Measurements from ENCODE around the gene MYO19.

The MYO19 gene

GRCh38 chr17:36534840-36535668 lies at the start of gene MYO19, which contains the start of gene PIGW:
Gene MYO19 (minus strand): TSS chr17:36534868. CDS start chr17:36532538, 2,330 bp downstream.
Gene PIGW (plus strand): TSS chr17:36534987. CDS start chr17:36537102, 2,115 bp downstream.
- no peaks in the 10 kb centered on the region for H3K9me3 ChIP-seq (ENCODE audit: control insufficient read depth in 1 of 2, low read length in 2 of 2)
- H3K4me1 ChIP-seq (ENCODE audit: control insufficient read depth in 1 of 2, insufficient read depth in 2 of 2, low read length in 2 of 2): peaks cover 0 to 6% of the 10 kb centered on the region in 2 donors
- H3K4me3 ChIP-seq (ENCODE audit: low read depth in 1 of 2, low read length in 2 of 2): peak within 1 kb of the TSS; percentile 79 to 81
- peak within 1 kb of the TSS; percentile 93 for H3K27ac ChIP-seq (ENCODE audit: low read length)
- no peaks in the 10 kb centered on the region for H3K27me3 ChIP-seq (ENCODE audit: low read depth, low read length)
- peaks cover 18 to 22% of the 10 kb centered on the region in 2 donors for H3K36me3 ChIP-seq (ENCODE audit: control insufficient read depth in 1 of 2, insufficient read depth in 2 of 2, low read length in 2 of 2)

- Histone ChIP-seq H3K27ac (ENCODE audit: low read length) (no peak overlapping the region), H3K4me3 (ENCODE audit: low read depth in 1 of 2, low read length in 2 of 2) (no peak overlapping the region), H3K9me3 (ENCODE audit: control insufficient read depth in 1 of 2, low read length in 2 of 2) (no peaks in the 10 kb centered on the region), H3K27me3 (ENCODE audit: low read depth, low read length) (no peaks in the 10 kb centered on the region), H3K4me1 (ENCODE audit: control insufficient read depth in 1 of 2, insufficient read depth in 2 of 2, low read length in 2 of 2) (peaks cover 0 to 5% of the 10 kb centered on the region in 2 donors), H3K36me3 (ENCODE audit: control insufficient read depth in 1 of 2, insufficient read depth in 2 of 2, low read length in 2 of 2) (peaks cover 43 to 85% of the 10 kb centered on the region in 2 donors)
Measured at GRCh38 chr17:36583787-36584186, 49.1 kb upstream of the MYO19 start.

DNA sequence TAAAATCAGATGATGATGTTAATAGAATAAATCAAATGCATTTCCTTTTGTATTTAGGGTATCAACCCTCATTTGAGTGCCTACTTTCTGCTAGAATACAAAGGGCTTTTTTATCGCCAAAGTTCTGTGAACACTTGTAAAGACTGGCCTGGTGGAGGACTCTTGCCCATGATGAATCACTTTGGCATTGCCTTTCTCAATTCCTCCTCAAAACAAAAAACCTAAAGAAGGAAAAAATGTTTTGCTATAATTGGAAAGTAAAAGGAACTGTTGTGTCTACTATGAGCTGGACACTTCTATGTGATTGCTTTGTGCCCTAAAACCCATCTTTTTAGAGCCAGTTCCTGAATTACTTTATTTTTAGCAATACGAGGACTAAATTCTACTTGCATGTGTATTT lies 44.0 kb upstream of the MYO19 start:
- no peak overlapping the region for H3K27ac ChIP-seq (ENCODE audit: low read length)
- no peaks in the 10 kb centered on the region for H3K4me1 ChIP-seq (ENCODE audit: control insufficient read depth in 1 of 2, insufficient read depth in 2 of 2, low read length in 2 of 2)
- peaks cover 24 to 59% of the 10 kb centered on the region in 2 donors for H3K36me3 ChIP-seq (ENCODE audit: control insufficient read depth in 1 of 2, insufficient read depth in 2 of 2, low read length in 2 of 2)
- H3K27me3 ChIP-seq (ENCODE audit: low read depth, low read length): no peaks in the 10 kb centered on the region
- no peak overlapping the region for H3K4me3 ChIP-seq (ENCODE audit: low read depth in 1 of 2, low read length in 2 of 2)
- H3K9me3 ChIP-seq (ENCODE audit: control insufficient read depth in 1 of 2, low read length in 2 of 2): no peaks in the 10 kb centered on the region

DNA sequence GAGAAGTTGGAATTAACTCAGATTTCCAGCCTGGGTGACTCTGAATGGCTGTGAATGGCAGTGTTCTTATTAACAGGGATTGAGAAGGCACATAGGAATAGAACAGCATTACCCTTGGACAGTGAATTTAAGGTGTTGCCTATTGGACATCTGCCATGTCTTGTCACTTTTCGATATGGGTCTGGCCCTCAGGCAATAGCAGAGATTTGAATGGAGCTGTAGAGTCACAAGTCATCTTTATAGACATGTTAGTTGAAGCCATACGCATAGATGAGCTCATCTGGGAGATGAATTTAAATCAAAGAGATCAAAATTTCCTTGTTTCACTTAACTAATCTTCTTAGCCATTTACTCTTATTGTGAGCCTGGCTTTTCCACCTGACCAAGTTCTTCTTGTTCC lies 42.1 kb upstream of the MYO19 start:
- Histone ChIP-seq H3K27ac (ENCODE audit: low read length) (no peak overlapping the region), H3K4me1 (ENCODE audit: control insufficient read depth in 1 of 2, insufficient read depth in 2 of 2, low read length in 2 of 2) (no peaks in the 10 kb centered on the region), H3K9me3 (ENCODE audit: control insufficient read depth in 1 of 2, low read length in 2 of 2) (no peaks in the 10 kb centered on the region), H3K4me3 (ENCODE audit: low read depth in 1 of 2, low read length in 2 of 2) (no peak overlapping the region), H3K27me3 (ENCODE audit: low read depth, low read length) (no peaks in the 10 kb centered on the region), H3K36me3 (ENCODE audit: control insufficient read depth in 1 of 2, insufficient read depth in 2 of 2, low read length in 2 of 2) (peaks cover 36 to 48% of the 10 kb centered on the region in 2 donors)

DNA sequence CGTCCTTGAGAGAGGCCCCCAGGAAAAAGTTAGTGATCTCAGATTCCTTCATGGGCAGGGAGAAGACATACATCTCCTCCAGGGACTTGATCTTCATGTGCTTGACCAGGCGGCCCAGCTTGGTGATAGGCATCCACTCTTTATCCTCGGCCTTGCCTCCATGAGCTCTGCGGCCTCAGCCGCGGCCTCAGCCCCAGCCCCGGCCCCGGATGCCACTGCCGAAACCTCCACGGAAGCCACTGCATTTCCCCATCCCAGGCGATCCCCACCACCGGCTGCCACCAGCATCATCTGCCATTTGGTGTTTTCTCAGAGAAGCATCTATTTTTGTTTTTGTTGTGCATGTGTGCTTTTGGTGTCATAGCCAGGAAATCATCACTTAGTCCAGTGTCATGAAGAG lies 40.4 kb upstream of the MYO19 start:
- Histone ChIP-seq H3K36me3 (ENCODE audit: control insufficient read depth in 1 of 2, insufficient read depth in 2 of 2, low read length in 2 of 2) (peaks cover 39% of the 10 kb centered on the region in 2 donors), H3K4me1 (ENCODE audit: control insufficient read depth in 1 of 2, insufficient read depth in 2 of 2, low read length in 2 of 2) (no peaks in the 10 kb centered on the region), H3K27me3 (ENCODE audit: low read depth, low read length) (no peaks in the 10 kb centered on the region), H3K27ac (ENCODE audit: low read length) (no peak overlapping the region), H3K9me3 (ENCODE audit: control insufficient read depth in 1 of 2, low read length in 2 of 2) (no peaks in the 10 kb centered on the region), H3K4me3 (ENCODE audit: low read depth in 1 of 2, low read length in 2 of 2) (no peak overlapping the region)

GRCh38 chr17:36566081-36566480 lies 31.4 kb upstream of the MYO19 start:
- Histone ChIP-seq H3K4me1 (ENCODE audit: control insufficient read depth in 1 of 2, insufficient read depth in 2 of 2, low read length in 2 of 2) (no peaks in the 10 kb centered on the region), H3K36me3 (ENCODE audit: control insufficient read depth in 1 of 2, insufficient read depth in 2 of 2, low read length in 2 of 2) (peaks cover 40 to 41% of the 10 kb centered on the region in 2 donors), H3K9me3 (ENCODE audit: control insufficient read depth in 1 of 2, low read length in 2 of 2) (no peaks in the 10 kb centered on the region), H3K4me3 (ENCODE audit: low read depth in 1 of 2, low read length in 2 of 2) (no peak overlapping the region), H3K27me3 (ENCODE audit: low read depth, low read length) (no peaks in the 10 kb centered on the region), H3K27ac (ENCODE audit: low read length) (no peak overlapping the region)

GRCh38 chr17:36553459-36553858 lies 18.8 kb upstream of the MYO19 start:
- H3K27me3 ChIP-seq (ENCODE audit: low read depth, low read length): no peaks in the 10 kb centered on the region
- no peak overlapping the region for H3K27ac ChIP-seq (ENCODE audit: low read length)
- H3K4me3 ChIP-seq (ENCODE audit: low read depth in 1 of 2, low read length in 2 of 2): no peak overlapping the region
- H3K9me3 ChIP-seq (ENCODE audit: control insufficient read depth in 1 of 2, low read length in 2 of 2): no peaks in the 10 kb centered on the region
- peaks cover 0 to 27% of the 10 kb centered on the region in 2 donors for H3K4me1 ChIP-seq (ENCODE audit: control insufficient read depth in 1 of 2, insufficient read depth in 2 of 2, low read length in 2 of 2)
- peaks cover 22 to 23% of the 10 kb centered on the region in 2 donors for H3K36me3 ChIP-seq (ENCODE audit: control insufficient read depth in 1 of 2, insufficient read depth in 2 of 2, low read length in 2 of 2)

DNA sequence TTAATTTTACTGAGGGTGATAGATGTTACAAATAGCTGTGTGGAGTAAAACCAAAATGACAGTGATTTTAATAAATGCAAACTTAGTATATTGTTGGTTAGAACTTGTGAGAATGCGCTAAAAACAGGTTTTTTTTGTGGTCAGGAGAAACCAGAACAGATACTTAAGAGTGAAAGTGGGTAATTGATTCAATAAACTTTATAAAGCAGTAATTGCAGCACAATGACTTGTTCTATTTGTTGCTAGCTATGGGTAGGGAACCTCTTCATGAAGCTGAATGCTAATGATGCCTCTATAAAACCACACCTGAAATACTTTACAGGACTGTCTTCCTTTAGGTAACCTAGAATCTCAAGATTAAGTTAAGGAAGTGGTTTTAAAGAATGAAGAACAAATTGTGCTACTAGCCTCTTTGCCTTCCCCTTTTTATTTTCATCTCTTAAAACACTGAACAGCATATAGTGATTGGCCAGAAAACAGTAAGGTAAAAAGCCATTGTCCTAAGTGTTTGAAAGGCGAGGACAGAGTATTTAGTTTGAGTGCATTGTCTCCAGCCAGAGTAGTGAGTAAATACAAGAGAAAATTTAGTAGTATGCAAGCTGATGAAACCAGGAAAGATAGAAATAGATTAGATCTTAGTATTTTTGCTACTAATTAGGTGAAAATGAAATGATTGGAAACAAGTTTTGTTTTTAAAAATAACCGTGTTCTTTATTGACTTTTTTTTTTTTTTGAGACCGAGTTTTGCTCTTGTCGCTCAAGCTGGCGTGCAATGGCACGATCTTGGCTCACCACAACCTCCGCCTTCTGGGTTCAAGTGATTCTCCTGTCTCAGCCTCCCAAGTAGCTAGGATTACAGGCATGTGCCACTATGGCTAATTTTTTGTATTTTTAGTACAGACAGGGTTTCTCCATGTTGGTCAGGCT lies 16.1 kb upstream of the MYO19 start:
- Histone ChIP-seq H3K9me3 (ENCODE audit: control insufficient read depth in 1 of 2, low read length in 2 of 2) (no peaks in the 10 kb centered on the region), H3K4me3 (ENCODE audit: low read depth in 1 of 2, low read length in 2 of 2) (no peak overlapping the region)

DNA sequence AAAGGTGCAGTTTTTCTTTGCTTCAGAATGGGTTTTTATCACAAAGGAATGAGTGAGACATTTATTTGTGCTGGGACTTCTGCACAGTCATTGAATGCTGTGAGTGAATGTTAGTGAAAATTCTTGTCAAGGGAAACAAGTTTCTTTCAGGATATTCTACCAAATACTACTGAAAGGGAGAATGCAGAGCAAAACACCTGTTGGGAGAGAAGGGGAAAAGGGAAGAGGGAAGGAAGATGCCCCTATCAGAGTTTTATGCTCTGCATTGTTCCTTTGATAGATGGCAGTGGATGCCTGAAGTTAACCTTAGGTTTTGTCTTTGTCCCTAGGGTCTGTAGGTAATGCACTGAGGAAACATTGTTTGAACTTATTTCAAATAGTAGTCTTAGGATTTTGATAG lies 13.1 kb upstream of the MYO19 start:
- Histone ChIP-seq H3K4me1 (ENCODE audit: control insufficient read depth in 1 of 2, insufficient read depth in 2 of 2, low read length in 2 of 2) (peaks cover 18 to 43% of the 10 kb centered on the region in 2 donors), H3K27me3 (ENCODE audit: low read depth, low read length) (no peaks in the 10 kb centered on the region), H3K4me3 (ENCODE audit: low read depth in 1 of 2, low read length in 2 of 2) (peak overlapping the region in 1 of 2 donors; percentile 98), H3K9me3 (ENCODE audit: control insufficient read depth in 1 of 2, low read length in 2 of 2) (no peaks in the 10 kb centered on the region), H3K27ac (ENCODE audit: low read length) (peak overlapping the region; percentile 14), H3K36me3 (ENCODE audit: control insufficient read depth in 1 of 2, insufficient read depth in 2 of 2, low read length in 2 of 2) (peaks cover 0 to 9% of the 10 kb centered on the region in 2 donors)

More for the DNA sequence above, 16.1 kb upstream of the MYO19 start:
- Histone ChIP-seq H3K4me1 (ENCODE audit: control insufficient read depth in 1 of 2, insufficient read depth in 2 of 2, low read length in 2 of 2) (peaks cover 18 to 51% of the 10 kb centered on the region in 2 donors), H3K27me3 (ENCODE audit: low read depth, low read length) (no peaks in the 10 kb centered on the region), H3K36me3 (ENCODE audit: control insufficient read depth in 1 of 2, insufficient read depth in 2 of 2, low read length in 2 of 2) (peaks cover 2 to 6% of the 10 kb centered on the region in 2 donors), H3K27ac (ENCODE audit: low read length) (peak overlapping the region; percentile 4)

GRCh38 chr17:36546418-36547093 lies 11.9 kb upstream of the MYO19 start:
- Histone ChIP-seq H3K9me3 (ENCODE audit: control insufficient read depth in 1 of 2, low read length in 2 of 2) (no peaks in the 10 kb centered on the region), H3K4me3 (ENCODE audit: low read depth in 1 of 2, low read length in 2 of 2) (peak overlapping the region; percentile 87 to 98), H3K4me1 (ENCODE audit: control insufficient read depth in 1 of 2, insufficient read depth in 2 of 2, low read length in 2 of 2) (peaks cover 18 to 43% of the 10 kb centered on the region in 2 donors), H3K36me3 (ENCODE audit: control insufficient read depth in 1 of 2, insufficient read depth in 2 of 2, low read length in 2 of 2) (peaks cover 0 to 9% of the 10 kb centered on the region in 2 donors), H3K27ac (ENCODE audit: low read length) (peak overlapping the region; percentile 97), H3K27me3 (ENCODE audit: low read depth, low read length) (no peaks in the 10 kb centered on the region)
